AG08396 (cell line): ENCODE data around the gene SERPINA10.

Experiments
- DNase-seq: peaks from one replicate; pipeline ENCODE4 v3.0.0; 2012; ENCODE audit warnings: low spot score, mixed read lengths

Gene SERPINA10

GRCh38 chr14:94292872-94293577 lies at the start of gene SERPINA10:
TSS of gene SERPINA10 (minus strand) at chr14:94293268. CDS start at chr14:94290593, 2,675 bp downstream.
- DNase-seq, result no peak

GRCh38 chr14:94342334-94342934 lies 49.4 kb upstream of the SERPINA10 start:
- peak; percentile 92 for DNase-seq

- no peak for DNase-seq
These were observed 48.7 kb upstream of the SERPINA10 start for GRCh38 chr14:94341656-94342333.

DNA sequence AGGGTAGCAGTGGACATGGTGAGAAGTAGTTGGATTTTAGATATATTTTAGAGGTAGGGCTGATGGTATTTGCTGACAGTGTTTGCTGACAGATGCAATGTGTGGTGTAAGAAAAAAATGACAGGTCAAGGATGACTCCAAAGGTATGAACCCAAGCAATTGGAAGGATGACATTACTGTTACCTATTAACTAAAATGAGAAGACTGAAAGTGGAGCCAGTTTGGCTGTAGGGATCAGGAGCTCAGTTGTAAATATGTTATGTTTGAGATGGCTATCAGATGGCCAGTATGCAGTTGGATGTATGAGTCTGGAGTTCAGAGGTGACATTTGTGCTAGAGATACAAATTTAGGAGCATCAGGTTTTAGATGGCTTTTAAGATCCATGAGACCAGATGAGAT lies 47.5 kb upstream of the SERPINA10 start:
- DNase-seq, result no peak

GRCh38 chr14:94338023-94338422 lies 45.0 kb upstream of the SERPINA10 start:
- DNase-seq, result no peak

DNA sequence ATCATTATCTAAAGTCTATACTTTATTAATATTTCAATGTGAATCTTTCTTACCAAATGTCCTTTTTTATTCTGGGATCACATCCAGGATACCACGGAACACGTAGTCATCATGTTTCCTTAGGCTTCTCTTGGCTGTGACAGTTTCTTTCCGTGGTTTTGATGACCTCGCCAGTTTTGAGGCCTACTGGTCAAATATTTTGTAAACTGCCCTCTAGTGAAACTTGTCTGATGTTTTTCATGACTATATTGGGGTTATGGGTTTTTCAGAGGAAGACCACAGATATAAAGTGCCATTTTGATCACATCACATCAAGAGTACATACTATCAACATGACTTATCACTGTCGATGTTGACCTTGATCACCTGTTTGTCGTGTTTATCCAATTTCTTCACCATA lies 44.2 kb upstream of the SERPINA10 start:
- no peak for DNase-seq

- DNase-seq, result no peak
These were observed 41.8 kb upstream of the SERPINA10 start for GRCh38 chr14:94334872-94335271.

GRCh38 chr14:94332587-94332986 lies 39.5 kb upstream of the SERPINA10 start:
- DNase-seq, result no peak

DNA sequence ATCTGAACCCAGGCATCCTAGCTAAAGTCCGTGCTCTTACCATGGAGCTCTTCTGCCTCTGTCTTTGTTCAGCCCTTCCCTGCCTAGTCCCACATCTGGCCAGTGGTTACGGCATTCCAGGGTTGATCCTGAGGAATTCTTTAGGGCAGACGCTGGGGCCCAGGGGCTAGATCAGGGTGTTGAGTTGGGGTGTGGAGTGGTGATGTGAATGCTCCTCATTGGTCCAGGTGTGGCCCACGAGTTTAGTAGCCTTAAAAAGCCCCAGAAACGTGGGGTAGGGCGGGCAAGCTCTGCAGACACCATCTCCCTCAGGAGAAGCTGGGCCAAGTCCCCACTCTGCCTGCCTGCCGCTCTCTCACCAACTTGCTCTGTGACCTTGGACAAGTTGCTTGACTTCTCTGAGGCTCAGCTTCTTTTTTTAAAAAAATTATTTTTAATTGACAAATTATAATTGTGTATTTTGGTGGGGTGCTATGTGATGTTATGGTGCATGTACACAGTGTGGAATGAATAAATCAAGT lies 39.1 kb upstream of the SERPINA10 start:
- DNase-seq, result no peak

DNA sequence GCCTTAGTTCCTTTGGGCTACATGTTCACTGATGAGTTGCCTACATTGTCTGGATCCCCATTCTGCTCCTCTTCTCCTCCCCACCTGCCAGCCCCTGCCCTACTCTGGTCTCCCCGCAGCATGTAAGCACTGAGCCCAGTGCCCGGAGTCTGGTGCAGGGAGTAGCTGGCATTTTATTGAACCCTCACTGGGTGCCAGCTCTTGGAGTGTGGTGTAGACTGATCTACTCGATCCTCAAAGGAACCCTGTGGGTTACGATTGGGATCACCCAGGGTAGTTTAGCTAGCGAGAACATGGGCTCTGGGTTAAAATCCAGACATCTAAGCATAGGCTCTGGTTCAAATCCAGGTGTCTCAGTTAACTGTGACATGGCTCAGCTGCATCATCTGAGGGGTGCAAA lies 38.4 kb upstream of the SERPINA10 start:
- DNase-seq, result no peak

- DNase-seq, result no peak
These were observed 37.8 kb upstream of the SERPINA10 start for GRCh38 chr14:94330857-94331256.

DNA sequence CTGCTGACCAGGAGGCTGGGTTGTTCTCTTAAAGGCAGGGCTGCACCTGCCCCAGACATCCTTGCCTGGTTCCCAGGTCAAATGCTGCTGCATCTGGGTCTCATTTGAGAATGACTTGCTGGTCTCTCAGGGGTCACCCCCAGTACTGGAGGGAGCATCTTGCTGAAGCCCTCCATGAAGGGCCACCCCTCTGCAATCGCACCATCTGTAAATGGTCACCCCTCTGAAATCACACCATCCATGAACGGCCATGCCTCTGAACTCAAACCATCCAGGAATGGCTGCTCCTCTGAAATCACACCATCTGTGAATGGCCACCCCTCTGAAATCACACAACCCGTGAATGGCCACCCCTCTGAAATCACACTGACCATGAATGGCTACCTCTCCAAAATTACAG lies 37.4 kb upstream of the SERPINA10 start:
- no peak for DNase-seq

DNA sequence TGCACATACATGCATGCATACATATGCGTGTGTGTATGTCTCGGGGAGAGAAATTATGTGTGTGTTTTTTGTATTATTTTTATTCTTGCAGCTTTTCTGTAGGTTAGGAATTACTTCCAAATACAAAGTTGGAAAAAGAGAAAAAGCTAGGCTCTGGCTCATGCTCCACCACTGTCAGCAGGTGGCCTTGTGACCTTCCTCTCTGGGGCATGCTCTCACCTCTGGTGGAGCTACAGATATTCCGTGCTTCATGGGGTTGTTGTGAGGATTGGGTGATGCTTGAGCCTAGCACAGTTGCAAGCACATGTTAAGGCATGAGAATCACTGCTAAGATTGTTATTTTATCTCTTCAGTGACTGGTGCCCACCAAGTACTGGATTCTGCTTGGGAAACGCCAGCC lies 36.8 kb upstream of the SERPINA10 start:
- no peak for DNase-seq

GRCh38 chr14:94328196-94328595 lies 35.1 kb upstream of the SERPINA10 start:
- DNase-seq, result no peak

GRCh38 chr14:94322648-94323570 lies 29.8 kb upstream of the SERPINA10 start, which contains the start of gene SERPINA6:
TSS of gene SERPINA6 (minus strand) at chr14:94323336. CDS start at chr14:94314648, 8,688 bp downstream.
- DNase-seq, result no peak

GRCh38 chr14:94321421-94322271 lies 28.6 kb upstream of the SERPINA10 start:
- DNase-seq, result no peak

DNA sequence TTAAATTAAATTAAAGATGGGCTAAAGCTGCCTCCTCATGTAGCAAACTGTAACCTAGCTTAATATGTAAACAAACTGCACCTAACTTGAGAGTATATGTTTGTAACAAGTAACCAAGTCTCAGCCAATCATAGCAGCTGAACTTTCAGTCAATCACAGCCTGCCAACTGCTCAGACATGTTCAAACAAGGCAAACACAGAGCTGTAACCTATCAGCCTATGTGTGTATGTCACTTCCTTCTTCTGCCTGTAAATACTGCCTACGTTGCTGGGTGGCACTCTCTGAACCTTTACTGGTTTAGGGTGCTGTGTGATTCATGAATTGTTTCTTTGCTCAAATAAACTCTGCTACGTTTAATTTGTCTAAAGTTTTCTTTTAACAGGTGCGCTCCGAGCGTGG lies 27.2 kb upstream of the SERPINA10 start:
- DNase-seq, result no peak

DNA sequence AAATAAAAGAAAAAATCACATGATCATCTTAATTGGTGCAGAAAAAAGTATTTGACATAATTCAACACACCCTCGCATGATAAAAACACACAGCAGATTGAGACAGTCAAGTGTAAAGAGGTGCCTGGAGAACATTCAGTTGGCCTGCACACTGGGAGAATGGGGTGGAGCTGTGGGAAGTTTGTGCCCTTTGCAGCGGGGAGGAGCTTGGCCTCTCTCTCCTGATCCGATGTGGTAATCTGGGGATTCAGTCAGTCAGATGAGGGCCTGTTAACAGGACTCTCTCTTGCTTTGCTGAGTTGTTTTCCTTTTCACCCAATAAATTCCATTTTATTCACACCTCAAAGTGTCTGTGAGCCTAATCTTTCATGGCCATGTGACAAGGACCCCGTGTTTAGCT lies 24.2 kb upstream of the SERPINA10 start:
- no peak for DNase-seq

DNA sequence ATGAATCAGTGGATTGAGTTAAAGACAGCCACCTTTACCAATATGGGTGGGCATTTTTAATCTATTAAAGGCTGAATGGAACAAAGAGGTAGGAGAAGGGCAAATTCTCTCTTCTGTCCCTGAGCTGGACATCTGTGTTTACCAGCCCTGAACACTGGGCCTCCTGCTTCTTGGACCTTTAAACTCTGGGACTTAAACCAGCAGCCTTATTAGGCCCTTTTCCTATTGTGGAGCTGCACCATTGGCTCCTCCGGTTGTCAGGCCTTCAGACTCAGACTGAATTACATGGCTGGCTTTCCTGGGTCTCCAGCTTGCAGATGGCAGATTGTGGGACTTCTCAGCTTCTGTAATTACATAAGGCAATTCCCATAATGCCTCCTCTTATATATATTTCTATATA lies 23.6 kb upstream of the SERPINA10 start:
- no peak for DNase-seq

DNA sequence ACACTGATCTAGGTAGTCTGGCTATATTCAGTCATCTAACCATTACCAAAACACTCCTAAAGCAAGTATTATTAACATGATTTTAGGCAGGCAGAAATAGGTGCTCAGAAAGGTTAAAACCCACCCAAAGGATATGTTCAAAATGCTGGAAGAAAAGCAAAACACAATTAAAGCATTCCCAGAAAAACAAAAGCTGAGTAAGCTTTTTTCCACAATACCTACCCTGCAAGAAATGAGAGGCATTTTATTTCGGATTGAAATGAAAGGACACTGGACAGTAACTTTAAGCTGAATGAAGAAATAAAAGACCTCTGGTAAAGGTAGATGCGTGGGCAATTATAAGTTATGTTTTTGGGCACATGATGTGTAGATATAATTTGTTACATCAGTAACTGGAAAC lies 21.8 kb upstream of the SERPINA10 start:
- no peak for DNase-seq
